Naive thymus-derived CD8-positive, alpha-beta T cell (primary cell): ENCODE data around the gene FAM240A. TPM values are rescaled to one million over a fixed set of nuclear protein-coding genes. Genes with fewer than 3 reads are reported as not detected.

ENCODE experiments used
- ATAC-seq, 2 donors: fragments of 150-1000 bp; cut with Tn5 transposase in 1 of 2; sonication (Bioruptor Pico), chemical (Tn5 transposase) in 1 of 2; 1 replicate in 1 of 2; 2 replicates in 1 of 2; pipeline ENCODE4 v1.10.0; 2021; ENCODE audit warnings: mild to moderate bottlenecking in 2 of 2, moderate library complexity in 2 of 2
- POLR2A ChIA-PET: fragments of 350-600 bp; sonication (Branson Sonifier 250); formaldehyde crosslinking; loops from one replicate; lab custom pipeline; 2021; ENCODE audit warnings: antibody characterized with exemption; lab: Charles Lee
- DNase-seq, 10 donors: peaks; one replicate each; pipeline versions ENCODE4 v3.0.0 to v3.0.0-alpha.2; 2020 to 2022
- H3K27ac Mint-ChIP-seq, 10 donors: one replicate each; pipeline ENCODE4 v1.8.0; 2020 to 2022; ENCODE audit warnings: mild to moderate bottlenecking in 10 of 10, mixed read lengths in 10 of 10, moderate library complexity in 4 of 10, inconsistent platforms in 1 of 10
- H3K27me3 Mint-ChIP-seq, 5 donors: one replicate each; pipeline ENCODE4 v1.8.0; 2021 to 2022; ENCODE audit warnings: mixed read lengths in 5 of 5
- H3K36me3 Mint-ChIP-seq, 3 donors: one replicate each; pipeline ENCODE4 v1.8.0; 2020 to 2022; ENCODE audit warnings: mixed read lengths in 3 of 3, mild to moderate bottlenecking in 2 of 3, inconsistent platforms in 1 of 3
- H3K4me1 Mint-ChIP-seq, 4 donors: one replicate each; pipeline ENCODE4 v1.8.0; 2021 to 2022; ENCODE audit warnings: mixed read lengths in 4 of 4
- H3K4me3 Mint-ChIP-seq, 10 donors: one replicate each; pipeline ENCODE4 v1.8.0; 2020 to 2022; ENCODE audit warnings: mild to moderate bottlenecking in 10 of 10, mixed read lengths in 10 of 10, moderate library complexity in 6 of 10, inconsistent platforms in 1 of 10
- H3K9me3 Mint-ChIP-seq, 9 donors: one replicate each; pipeline ENCODE4 v1.8.0; 2020 to 2022; ENCODE audit warnings: mixed read lengths in 9 of 9, mild to moderate bottlenecking in 3 of 9, inconsistent platforms in 1 of 9, moderate library complexity in 1 of 9
- polyA plus RNA-seq, 3 donors: library from polyadenylated mRNA; unstranded; fragments of 300-500 nt; fragmentation: Illumina TruSeq; gene quantifications; one replicate each; pipeline ENCODE4 v1.2.3, GENCODE V29; 2021
- total RNA-seq, 8 experiments: library from RNA in 2 of 8; stranded (reverse) in 2 of 8; gene quantifications; one replicate each; pipeline ENCODE4 v1.2.3 and lab custom pipeline; 2021 to 2026

Gene FAM240A
- not detected for total RNA-seq
- polyA plus RNA-seq, result not detected
- 0 reads per million in 6 experiments for total RNA-seq (lab: John Stamatoyannopoulos, UW)

DNA sequence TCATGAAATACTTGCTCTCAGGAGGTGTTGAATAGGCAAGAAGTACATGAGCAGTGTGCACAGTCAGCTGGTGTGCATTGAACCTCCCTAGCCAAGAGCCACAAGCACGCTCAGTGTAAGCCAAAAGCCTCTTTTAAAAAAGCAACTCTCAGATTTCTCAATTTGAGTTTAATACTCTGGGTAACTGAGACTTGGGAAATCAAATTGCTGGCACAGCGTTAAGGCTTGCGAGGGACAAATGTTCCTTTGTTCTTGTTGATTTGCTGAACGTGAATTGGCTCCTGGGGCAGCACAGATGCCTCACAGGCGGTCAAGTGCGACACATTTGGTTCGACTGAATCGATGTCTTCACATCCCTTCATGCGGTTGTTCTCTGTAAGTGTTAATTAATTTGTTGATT, at the start of gene FAM240A:
TSS of gene FAM240A (plus strand) at position 202 of the 400 bp plus-strand sequence. CDS start at position 361, 159 bp downstream.
- H3K4me3 Mint-ChIP-seq, result no peak within 1 kb of the TSS
- no peak within 1 kb of the TSS for H3K27ac Mint-ChIP-seq
- POLR2A ChIA-PET, result no interaction called here
- H3K27me3 Mint-ChIP-seq, result peaks cover 2 to 20% (median 11%) of the 10 kb centered on the region in 5 donors
- no peaks in the 10 kb centered on the region for H3K4me1 Mint-ChIP-seq
- DNase-seq (no peak), ATAC-seq (no peak)
- H3K9me3 Mint-ChIP-seq, result no peaks in the 10 kb centered on the region
- no peaks in the 10 kb centered on the region for H3K36me3 Mint-ChIP-seq

DNA sequence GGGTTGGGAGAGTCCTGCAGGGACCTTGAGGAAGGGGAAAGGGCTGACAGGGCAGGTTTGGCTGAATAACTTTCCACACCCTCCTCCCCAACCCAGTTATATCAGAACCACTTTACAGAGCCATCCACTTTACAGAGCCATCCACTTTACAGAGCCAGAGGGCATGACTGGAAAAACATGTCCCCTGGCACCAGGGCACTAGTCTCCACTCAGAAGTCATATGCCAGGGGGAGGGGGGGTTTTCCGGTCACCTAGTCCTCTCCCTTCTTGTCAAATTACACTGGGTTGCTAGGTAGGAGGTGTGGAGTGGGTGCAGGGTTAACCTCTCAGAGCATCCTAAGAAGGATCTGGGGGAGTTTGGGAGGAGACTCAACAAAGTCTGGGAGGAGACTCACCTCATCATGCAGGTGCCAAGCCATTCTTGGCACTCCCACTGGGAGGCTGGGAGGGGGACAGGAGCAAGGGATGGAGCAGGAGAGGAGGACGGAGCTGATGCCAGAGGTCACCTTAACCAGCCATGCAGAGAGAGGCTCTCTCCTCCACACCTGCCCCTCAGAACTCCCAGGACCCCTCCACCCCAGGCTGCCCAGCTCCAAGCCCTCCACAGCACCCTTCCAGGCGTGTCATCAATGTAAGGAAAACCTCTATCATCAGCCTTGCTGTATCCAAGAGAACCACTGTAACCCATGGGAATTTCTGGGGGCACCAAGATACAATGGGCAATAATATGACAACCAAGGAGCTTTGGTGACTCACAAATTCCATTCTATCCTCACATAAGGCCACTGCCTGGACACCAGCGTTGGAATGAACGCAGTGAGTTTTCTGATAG, 47.9 kb upstream of the FAM240A start:
- Mint-ChIP-seq H3K27me3 (peaks cover 11 to 62% (median 31%) of the 10 kb centered on the region in 5 donors), H3K4me3 (peak overlapping the region in 2 of 10 donors; percentile 68 to 77), H3K27ac (peak overlapping the region in 1 of 10 donors; percentile 62), H3K4me1 (peaks cover 7 to 16% (median 14%) of the 10 kb centered on the region in 4 donors), H3K9me3 (peaks cover 0 to 4% (median 0%) of the 10 kb centered on the region in 9 donors), H3K36me3 (no peaks in the 10 kb centered on the region)
- DNase-seq (no peak), ATAC-seq (no peak)
- POLR2A ChIA-PET, result no interaction called here

DNA sequence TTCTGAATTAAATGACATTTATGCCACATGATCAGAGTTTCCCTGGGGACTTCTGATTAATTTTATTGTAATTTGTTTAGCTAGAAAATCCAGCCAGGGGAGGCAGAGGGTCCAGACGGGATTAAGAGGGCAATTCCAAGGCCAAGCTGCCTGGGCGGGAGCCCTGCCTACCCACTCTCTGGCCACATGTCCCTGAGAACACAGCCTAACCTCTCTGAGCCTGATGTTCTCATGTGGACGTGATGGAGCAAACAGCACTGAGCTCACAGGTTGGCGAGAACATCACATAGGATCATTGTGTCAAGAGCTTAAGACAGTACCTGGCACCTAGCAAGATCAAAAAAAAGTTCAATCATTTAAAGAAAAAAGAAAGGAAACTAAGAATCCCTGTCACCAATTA, 47.2 kb upstream of the FAM240A start:
- DNase-seq (no peak), ATAC-seq (no peak)
- peaks cover 11 to 60% (median 37%) of the 10 kb centered on the region in 5 donors for H3K27me3 Mint-ChIP-seq
- H3K9me3 Mint-ChIP-seq, result peaks cover 0 to 10% (median 0%) of the 10 kb centered on the region in 9 donors
- no peak overlapping the region for H3K27ac Mint-ChIP-seq
- no peaks in the 10 kb centered on the region for H3K36me3 Mint-ChIP-seq
- POLR2A ChIA-PET, result no interaction called here
- peaks cover 7 to 16% (median 14%) of the 10 kb centered on the region in 4 donors for H3K4me1 Mint-ChIP-seq
- H3K4me3 Mint-ChIP-seq, result peak overlapping the region in 8 of 10 donors; percentile 64 to 77 (median 72)

DNA sequence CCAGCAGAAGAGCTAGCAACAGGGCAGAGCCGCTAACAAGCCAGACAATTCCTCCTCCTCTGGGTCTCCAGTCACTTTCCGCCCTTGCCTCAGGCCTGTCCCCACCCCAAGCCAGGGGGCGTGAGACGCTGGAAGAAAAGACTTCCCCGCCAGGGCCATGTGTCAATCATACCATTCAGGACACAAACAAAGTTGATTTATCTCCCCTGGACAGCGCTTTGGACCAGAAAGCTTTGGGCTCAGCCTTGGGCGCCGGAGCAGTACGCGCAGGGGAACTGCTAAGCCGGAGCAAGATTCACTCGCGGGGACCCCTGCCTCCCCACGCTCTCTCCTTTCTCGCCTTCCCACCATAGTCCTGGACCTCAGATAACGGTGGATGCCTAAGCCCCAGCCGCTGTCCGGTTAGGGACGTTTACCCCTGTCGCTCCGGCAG, 46.7 kb upstream of the FAM240A start:
- ATAC-seq (peak; percentile 30 to 53), DNase-seq (no peak)
- Mint-ChIP-seq H3K4me3 (peak overlapping the region; percentile 64 to 79 (median 72)), H3K36me3 (peaks cover 0 to 5% (median 0%) of the 10 kb centered on the region in 3 donors), H3K27me3 (peaks cover 9 to 54% (median 37%) of the 10 kb centered on the region in 5 donors), H3K9me3 (peaks cover 0 to 10% (median 0%) of the 10 kb centered on the region in 9 donors), H3K27ac (peak overlapping the region in 1 of 10 donors; percentile 60), H3K4me1 (peaks cover 7 to 16% (median 14%) of the 10 kb centered on the region in 4 donors)
- POLR2A ChIA-PET, result interaction anchor here (0.6 kb wide), 1 partner anchor 12 kb away, joined by 3 read pairs; a partner anchor contains a TSS

DNA sequence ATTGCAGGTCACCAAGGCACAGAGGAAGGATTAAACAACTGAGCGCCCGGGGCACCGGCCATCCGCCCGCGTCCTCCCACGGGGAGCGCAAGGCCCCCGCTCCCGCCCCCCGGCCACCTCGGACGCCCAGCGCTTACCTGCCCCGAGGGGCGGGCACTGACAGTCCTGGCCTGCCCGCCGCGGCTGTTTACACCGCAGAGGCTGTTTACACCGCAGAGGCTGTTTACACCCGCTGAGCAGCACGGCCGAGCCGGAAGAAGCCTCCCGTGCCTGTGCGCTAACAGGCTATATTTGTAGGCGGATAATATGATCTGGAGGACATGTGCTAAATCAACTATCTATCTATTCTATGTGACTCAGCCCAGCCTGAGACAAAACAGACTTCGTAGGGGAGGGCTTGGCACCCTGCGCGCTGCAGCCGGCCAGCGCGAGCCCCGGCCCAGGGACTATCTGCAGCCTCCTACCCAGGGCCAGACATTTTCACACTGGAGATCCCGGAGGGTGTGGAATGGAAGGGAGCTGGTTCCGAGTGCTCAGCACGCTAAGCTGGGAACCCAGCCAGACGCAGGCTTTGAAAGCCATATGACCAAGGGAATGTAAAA, 46.2 kb upstream of the FAM240A start, which contains the start of gene LRRC2:
TSS of gene LRRC2 (minus strand) at position 263 of the 602 bp plus-strand sequence. CDS start 14,711 bp downstream, outside the sequence.
- peaks cover 7 to 16% (median 14%) of the 10 kb centered on the region in 4 donors for H3K4me1 Mint-ChIP-seq
- H3K9me3 Mint-ChIP-seq, result peaks cover 0 to 10% (median 0%) of the 10 kb centered on the region in 9 donors
- H3K27me3 Mint-ChIP-seq, result peaks cover 9 to 51% (median 37%) of the 10 kb centered on the region in 5 donors
- DNase-seq, result peak in 2 of 10 donors; percentile 8 to 21
- peaks cover 0 to 5% (median 0%) of the 10 kb centered on the region in 3 donors for H3K36me3 Mint-ChIP-seq
- peak; percentile 70 to 72 for ATAC-seq
- peak within 1 kb of the TSS in 1 of 10 donors; percentile 60 for H3K27ac Mint-ChIP-seq
- peak within 1 kb of the TSS; percentile 64 to 79 (median 72) for H3K4me3 Mint-ChIP-seq
- POLR2A ChIA-PET, result interaction anchor here (0.6 kb wide), 1 partner anchor 12 kb away, joined by 3 read pairs; a partner anchor contains a TSS

DNA sequence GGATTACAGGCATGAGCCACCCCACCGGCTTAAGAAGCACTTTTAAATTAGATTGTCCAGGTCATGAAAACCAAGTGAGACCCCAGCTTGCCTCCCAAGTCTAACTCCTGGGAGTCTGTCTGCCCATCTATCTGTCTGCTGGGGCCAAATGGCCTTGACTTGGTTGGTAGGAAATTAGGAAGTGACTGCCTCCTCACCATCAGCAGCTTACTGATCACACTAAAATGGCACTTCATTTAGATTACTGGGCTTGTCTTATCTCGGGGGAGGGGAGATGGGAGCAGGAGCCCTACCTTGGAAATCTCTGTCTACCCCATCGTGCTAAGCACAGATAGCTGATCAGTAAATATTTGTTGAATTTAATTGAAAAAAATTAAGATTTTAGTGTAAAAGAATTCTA, 40.6 kb upstream of the FAM240A start:
- Mint-ChIP-seq H3K27me3 (peaks cover 3 to 28% (median 9%) of the 10 kb centered on the region in 5 donors), H3K4me1 (peaks cover 0 to under 1% (median 0%) of the 10 kb centered on the region in 4 donors), H3K27ac (no peak overlapping the region), H3K4me3 (no peak overlapping the region), H3K9me3 (peaks cover 0 to 10% (median 0%) of the 10 kb centered on the region in 9 donors), H3K36me3 (peaks cover 0 to 5% (median 0%) of the 10 kb centered on the region in 3 donors)
- POLR2A ChIA-PET, result interaction anchor here (0.7 kb wide), 1 partner anchor 461 kb away, joined by 4 read pairs; no protein-coding TSS in a partner anchor
- DNase-seq (no peak), ATAC-seq (no peak)

DNA sequence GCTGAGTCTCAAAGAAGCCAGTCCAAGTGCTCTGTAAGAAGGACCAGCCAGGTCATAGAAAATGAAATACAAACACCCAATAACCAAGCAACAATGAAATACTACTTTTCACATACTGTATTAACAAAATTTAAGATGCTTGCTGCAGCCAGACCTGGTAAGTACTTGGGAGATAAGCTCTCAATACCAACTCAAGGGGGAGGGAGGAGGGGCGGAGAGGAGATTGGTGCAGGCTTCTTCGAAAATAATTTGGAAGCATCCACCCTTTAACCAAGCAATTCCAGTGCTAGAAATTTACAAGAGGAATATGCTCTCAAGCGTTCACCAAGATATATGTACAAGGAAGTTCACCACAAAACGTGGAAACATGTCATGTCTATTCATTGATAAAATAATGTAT, 38.6 kb upstream of the FAM240A start:
- H3K36me3 Mint-ChIP-seq, result peaks cover 0 to 5% (median 0%) of the 10 kb centered on the region in 3 donors
- peaks cover 1 to 21% (median 3%) of the 10 kb centered on the region in 5 donors for H3K27me3 Mint-ChIP-seq
- ATAC-seq, result no peak
- POLR2A ChIA-PET, result no interaction called here
- no peak for DNase-seq
- no peak overlapping the region for H3K4me3 Mint-ChIP-seq
- H3K4me1 Mint-ChIP-seq, result peaks cover 0 to 1% (median 0%) of the 10 kb centered on the region in 4 donors
- no peak overlapping the region for H3K27ac Mint-ChIP-seq
- peaks cover 0 to 10% (median 0%) of the 10 kb centered on the region in 9 donors for H3K9me3 Mint-ChIP-seq

DNA sequence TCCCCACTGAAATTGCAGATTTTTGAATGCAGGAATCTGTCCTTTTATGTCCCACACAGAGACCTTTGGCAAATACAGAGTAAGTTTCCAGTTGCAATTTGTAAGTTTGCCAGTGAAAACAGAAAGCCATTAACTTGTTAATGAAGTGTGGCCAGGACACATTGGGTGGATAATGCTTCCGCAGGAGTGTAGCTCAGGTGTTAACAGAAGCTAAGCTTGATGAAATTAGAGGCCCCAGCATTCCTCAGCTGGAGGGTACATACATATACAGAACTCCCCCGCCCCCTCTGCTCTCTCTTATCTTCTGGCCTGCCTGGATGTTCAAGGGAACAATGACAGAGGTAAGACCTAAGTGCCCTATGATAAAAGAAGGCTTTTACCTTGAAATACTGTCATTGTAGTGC, 38.1 kb upstream of the FAM240A start:
- H3K27ac Mint-ChIP-seq, result no peak overlapping the region
- no peak for DNase-seq
- POLR2A ChIA-PET, result no interaction called here
- H3K36me3 Mint-ChIP-seq, result peaks cover 0 to 5% (median 0%) of the 10 kb centered on the region in 3 donors
- peaks cover 4 to 7% (median 4%) of the 10 kb centered on the region in 4 donors for H3K4me1 Mint-ChIP-seq
- H3K9me3 Mint-ChIP-seq, result peaks cover 0 to 7% (median 0%) of the 10 kb centered on the region in 9 donors
- H3K4me3 Mint-ChIP-seq, result no peak overlapping the region
- ATAC-seq, result no peak
- H3K27me3 Mint-ChIP-seq, result peaks cover 1 to 21% (median 3%) of the 10 kb centered on the region in 5 donors

DNA sequence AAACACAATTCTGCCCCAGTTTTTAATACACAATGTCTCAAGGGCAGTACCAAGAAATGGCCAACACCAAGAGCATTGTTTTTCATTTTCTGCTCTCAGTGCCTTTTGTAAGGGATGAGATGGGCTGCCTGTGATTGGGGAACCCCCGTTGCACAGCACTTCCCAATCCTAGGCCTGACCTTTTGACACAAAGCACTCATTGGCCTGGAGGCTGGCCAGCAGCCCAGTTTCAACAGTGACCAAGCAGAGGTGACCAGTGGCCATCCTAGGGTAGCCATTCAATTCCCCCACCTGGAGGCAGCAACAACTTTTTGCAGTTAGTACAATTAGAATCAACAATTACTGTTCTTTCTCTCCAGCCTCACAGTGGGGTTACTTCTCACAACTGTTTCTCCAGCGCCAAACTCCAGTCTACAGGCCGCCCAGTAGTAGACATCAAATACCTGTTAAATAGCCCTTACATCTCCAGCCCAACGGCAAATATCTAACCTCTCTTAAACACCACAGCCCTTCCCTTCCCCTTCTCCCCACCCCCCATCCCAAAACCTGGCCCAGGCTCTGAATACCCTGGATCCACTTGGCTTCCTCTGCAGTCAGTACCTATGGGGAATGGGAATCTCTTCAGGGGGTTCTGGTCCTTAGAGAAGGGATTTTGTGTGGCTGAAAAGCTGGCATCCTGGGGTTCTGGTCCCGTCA, 37.3 kb upstream of the FAM240A start:
- Mint-ChIP-seq H3K27ac (no peak overlapping the region), H3K4me3 (no peak overlapping the region), H3K9me3 (no peaks in the 10 kb centered on the region), H3K36me3 (peaks cover 0 to 5% (median 0%) of the 10 kb centered on the region in 3 donors), H3K4me1 (peaks cover 4 to 10% (median 8%) of the 10 kb centered on the region in 4 donors), H3K27me3 (peaks cover 0 to 13% (median 3%) of the 10 kb centered on the region in 5 donors)
- no peak for ATAC-seq
- no peak for DNase-seq
- POLR2A ChIA-PET, result no interaction called here

DNA sequence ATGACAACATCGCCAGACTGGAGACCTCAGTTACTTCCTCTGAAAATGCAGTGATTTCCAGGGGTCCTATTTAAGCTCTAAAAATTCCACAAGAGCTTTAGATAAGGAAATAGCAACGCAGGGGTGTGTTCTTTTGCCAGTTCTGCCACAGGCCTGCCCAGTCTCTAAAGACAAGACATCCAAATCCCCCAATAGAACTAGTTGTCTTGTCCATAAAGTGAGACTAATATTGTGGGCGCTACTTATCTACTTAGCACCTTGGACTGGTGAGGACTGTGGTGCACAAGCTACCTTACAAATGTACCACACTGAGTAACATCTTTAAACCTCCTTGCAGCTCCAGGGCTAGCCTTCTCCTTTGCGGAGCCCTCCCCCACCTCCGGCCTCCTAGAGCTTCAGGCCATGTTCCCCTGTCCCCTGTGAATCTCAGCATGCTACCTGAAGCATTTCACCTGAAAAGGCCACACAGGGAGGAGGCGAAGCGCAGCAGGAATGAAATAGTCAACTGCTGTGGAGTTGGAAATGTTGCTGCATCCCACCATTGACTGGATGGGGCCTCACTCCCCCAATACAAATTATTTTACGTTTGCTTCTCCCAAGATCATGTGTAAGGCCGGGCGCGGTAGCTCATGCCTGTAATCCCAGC, 36.6 kb upstream of the FAM240A start:
- POLR2A ChIA-PET, result no interaction called here
- H3K4me1 Mint-ChIP-seq, result peaks cover 4 to 11% (median 8%) of the 10 kb centered on the region in 4 donors
- peaks cover 0 to 10% (median 3%) of the 10 kb centered on the region in 5 donors for H3K27me3 Mint-ChIP-seq
- H3K9me3 Mint-ChIP-seq, result no peaks in the 10 kb centered on the region
- no peak for ATAC-seq
- H3K36me3 Mint-ChIP-seq, result no peaks in the 10 kb centered on the region
- DNase-seq, result no peak
- H3K27ac Mint-ChIP-seq, result peak overlapping the region in 2 of 10 donors; percentile 40 to 65
- no peak overlapping the region for H3K4me3 Mint-ChIP-seq

DNA sequence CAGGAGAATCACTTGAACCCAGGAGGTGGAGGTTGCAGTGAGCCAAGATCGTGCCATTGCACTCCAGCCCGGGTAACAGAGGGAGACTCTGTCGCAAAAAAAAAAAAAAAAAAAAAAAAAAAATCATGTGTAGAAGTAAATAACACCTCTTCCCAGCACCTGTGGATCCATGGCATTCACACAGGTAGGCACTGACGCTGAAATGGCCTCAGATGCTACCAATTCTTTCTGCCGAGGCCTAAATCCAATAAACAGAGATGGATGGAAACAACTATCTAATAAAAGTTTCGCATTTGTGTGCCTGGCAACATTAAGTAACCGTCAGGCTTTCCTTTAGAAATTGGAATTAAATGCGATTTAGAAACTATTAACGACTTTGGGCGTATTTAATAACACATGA, 35.9 kb upstream of the FAM240A start:
- DNase-seq, result no peak
- no peak overlapping the region for H3K4me3 Mint-ChIP-seq
- no peaks in the 10 kb centered on the region for H3K9me3 Mint-ChIP-seq
- H3K27ac Mint-ChIP-seq, result peak overlapping the region in 1 of 10 donors; percentile 40
- no peaks in the 10 kb centered on the region for H3K36me3 Mint-ChIP-seq
- peaks cover 4 to 11% (median 8%) of the 10 kb centered on the region in 4 donors for H3K4me1 Mint-ChIP-seq
- POLR2A ChIA-PET, result no interaction called here
- ATAC-seq, result no peak
- peaks cover 0 to 10% (median 3%) of the 10 kb centered on the region in 5 donors for H3K27me3 Mint-ChIP-seq
